ENCODE results near the gene STXBP4.

The STXBP4 gene

DNA sequence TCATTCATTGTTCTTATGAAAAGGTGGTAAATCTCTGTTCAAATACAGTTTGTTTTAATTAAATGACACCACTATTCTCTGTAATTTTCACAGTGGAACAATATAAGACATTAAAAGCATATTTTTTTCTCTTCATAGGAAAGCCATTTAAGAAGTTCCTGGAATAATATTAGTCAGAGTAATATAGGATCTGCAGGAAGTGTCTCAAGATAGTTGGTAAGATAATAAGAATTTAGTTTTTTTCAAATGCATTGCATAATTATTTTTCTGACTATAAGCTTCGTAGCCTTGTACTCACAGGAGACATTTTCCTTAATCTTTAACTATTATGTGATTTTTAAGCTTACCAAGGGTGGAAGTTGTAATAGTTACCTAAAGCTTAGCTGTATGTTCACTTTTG is 16.9 kb downstream of the STXBP4 start:
- Histone ChIP-seq H3K36me3 (ENCODE audit: control insufficient read depth, insufficient read depth, low read length) (no peaks in the 10 kb centered on the region), H3K4me3 (ENCODE audit: extremely low read depth, insufficient read depth, low read length, poor library complexity, severe bottlenecking) (no peak overlapping the region), H3K27ac (ENCODE audit: low read depth, low read length, severe bottlenecking) (no peak overlapping the region), H3K4me1 (ENCODE audit: control insufficient read depth, insufficient read depth, low read length, poor library complexity, severe bottlenecking) (no peaks in the 10 kb centered on the region), H3K9me3 (ENCODE audit: control insufficient read depth, low read length) (peaks cover 2% of the 10 kb centered on the region)
- WGBS, 2 experiments (ENCODE audit: insufficient coverage in 2 of 2) = no CpG with 5 or more reads among the region's 1 CpG

DNA sequence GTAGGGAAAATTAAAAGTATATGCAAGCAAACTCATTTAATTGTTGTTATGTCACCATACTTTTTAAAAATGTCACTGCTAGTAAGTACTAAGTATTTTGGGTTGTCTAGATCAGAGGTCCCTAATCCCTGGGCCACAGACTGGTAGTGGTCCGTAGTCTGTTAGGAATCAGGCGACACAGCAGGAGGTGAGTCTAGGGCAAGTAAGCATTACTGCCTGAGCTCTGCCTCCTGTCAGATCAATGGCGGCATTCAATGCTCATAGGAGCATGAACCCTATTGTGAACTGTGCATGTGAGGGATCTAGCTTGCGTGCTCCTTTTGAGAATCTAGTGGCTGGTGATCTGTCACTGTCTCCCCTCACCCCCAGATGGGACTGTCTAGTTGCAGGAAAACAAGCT is 21.6 kb downstream of the STXBP4 start:
- H3K36me3 ChIP-seq (ENCODE audit: control insufficient read depth, insufficient read depth, low read length) = no peaks in the 10 kb centered on the region
- H3K4me1 ChIP-seq (ENCODE audit: control insufficient read depth, insufficient read depth, low read length, poor library complexity, severe bottlenecking) = no peaks in the 10 kb centered on the region
- H3K9me3 ChIP-seq (ENCODE audit: control insufficient read depth, low read length) = no peaks in the 10 kb centered on the region
- 80 to 84% methylated on average over 1 to 3 of the region's 4 CpGs for WGBS, 2 experiments (ENCODE audit: insufficient coverage in 2 of 2)
- no peak overlapping the region for H3K27ac ChIP-seq (ENCODE audit: low read depth, low read length, severe bottlenecking)
- no peak overlapping the region for H3K4me3 ChIP-seq (ENCODE audit: extremely low read depth, insufficient read depth, low read length, poor library complexity, severe bottlenecking)

DNA sequence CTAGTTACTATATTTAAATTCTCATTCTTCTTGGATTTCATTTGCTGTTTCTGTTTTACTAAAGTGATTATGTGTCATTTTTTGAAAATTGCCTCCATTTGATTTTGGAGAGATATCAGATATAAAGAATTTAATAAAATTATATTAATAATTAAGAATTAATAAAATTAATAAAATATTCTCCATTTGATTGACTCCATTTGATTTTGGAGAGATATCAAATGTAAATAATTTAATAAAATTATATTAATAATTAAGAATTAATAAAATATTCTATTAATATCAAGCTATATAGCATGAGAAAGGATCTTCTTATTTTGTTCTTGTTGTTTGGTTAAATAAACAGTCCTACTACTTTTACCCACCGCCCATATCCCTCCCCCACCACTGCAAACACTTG is 23.0 kb downstream of the STXBP4 start:
- H3K36me3 ChIP-seq (ENCODE audit: control insufficient read depth, insufficient read depth, low read length) = no peaks in the 10 kb centered on the region
- WGBS, 2 experiments (ENCODE audit: insufficient coverage in 2 of 2) = no CpG with 5 or more reads among the region's 1 CpG
- no peaks in the 10 kb centered on the region for H3K9me3 ChIP-seq (ENCODE audit: control insufficient read depth, low read length)
- H3K4me3 ChIP-seq (ENCODE audit: extremely low read depth, insufficient read depth, low read length, poor library complexity, severe bottlenecking) = no peak overlapping the region
- no peak overlapping the region for H3K27ac ChIP-seq (ENCODE audit: low read depth, low read length, severe bottlenecking)
- H3K4me1 ChIP-seq (ENCODE audit: control insufficient read depth, insufficient read depth, low read length, poor library complexity, severe bottlenecking) = no peaks in the 10 kb centered on the region

DNA sequence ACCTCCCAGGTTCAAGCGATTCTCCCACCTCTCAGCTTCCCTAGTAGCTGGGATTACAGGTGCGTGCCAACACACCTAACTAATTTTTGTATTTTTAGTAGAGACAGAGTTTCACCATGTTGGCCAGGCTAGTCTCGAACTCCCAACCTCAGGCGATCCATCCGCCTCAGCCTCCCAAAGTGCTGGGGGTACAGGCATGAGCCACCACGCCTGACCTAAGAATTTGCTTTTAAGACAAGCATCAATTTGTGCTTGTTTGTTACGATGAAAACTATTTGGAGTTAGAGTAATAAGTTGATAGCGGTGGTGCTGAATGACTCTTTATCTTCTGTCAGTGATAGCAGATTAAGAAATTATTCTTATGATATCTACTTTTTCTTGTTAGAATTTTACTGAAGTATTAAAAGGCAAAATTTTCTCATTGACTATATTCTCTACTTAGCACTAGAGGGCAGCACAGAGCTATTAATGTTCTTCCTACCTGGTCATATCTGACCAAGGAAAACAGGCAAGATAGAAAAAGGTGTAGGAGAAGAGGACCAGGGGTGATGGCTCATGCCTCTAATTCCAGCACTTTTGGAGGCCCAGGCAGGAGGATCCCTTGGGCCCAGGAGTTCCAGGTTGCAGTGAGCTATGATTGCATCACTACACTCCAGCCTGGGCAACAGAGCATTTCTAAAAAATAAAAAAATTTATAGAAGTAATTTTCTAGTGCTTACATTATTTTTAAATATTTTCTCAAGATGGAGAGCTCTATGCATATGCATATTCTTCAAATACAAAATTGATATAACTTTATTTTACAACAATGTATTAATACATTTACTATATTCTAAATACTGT is 24.5 kb downstream of the STXBP4 start:
- H3K27ac ChIP-seq (ENCODE audit: low read depth, low read length, severe bottlenecking) = no peak overlapping the region
- H3K4me3 ChIP-seq (ENCODE audit: extremely low read depth, insufficient read depth, low read length, poor library complexity, severe bottlenecking) = no peak overlapping the region
- H3K36me3 ChIP-seq (ENCODE audit: control insufficient read depth, insufficient read depth, low read length) = no peaks in the 10 kb centered on the region
- no peaks in the 10 kb centered on the region for H3K4me1 ChIP-seq (ENCODE audit: control insufficient read depth, insufficient read depth, low read length, poor library complexity, severe bottlenecking)
- 90 to 96% methylated on average over 5 to 7 of the region's 8 CpGs for WGBS, 2 experiments (ENCODE audit: insufficient coverage in 2 of 2)
- H3K9me3 ChIP-seq (ENCODE audit: control insufficient read depth, low read length) = no peaks in the 10 kb centered on the region

DNA sequence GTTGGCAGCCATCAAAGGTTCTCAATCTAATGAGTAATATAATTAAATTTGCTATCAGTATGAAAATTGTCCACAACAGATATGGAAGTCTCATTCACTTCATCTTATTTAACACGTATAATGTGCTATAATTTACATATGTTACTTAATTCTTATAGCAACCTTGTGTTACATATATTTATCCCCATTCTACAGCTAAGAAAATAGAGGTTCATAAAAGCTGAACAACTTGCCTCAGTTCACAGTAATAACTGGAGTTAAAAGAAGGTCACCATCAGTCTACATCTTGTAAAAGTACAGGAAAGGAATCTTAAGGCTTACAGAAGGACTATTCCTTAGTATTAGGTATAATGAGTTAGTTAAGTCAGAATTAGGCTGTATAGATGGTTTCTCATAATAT is 27.9 kb downstream of the STXBP4 start:
- no peaks in the 10 kb centered on the region for H3K9me3 ChIP-seq (ENCODE audit: control insufficient read depth, low read length)
- H3K36me3 ChIP-seq (ENCODE audit: control insufficient read depth, insufficient read depth, low read length) = no peaks in the 10 kb centered on the region
- H3K4me3 ChIP-seq (ENCODE audit: extremely low read depth, insufficient read depth, low read length, poor library complexity, severe bottlenecking) = no peak overlapping the region
- no peak overlapping the region for H3K27ac ChIP-seq (ENCODE audit: low read depth, low read length, severe bottlenecking)
- H3K4me1 ChIP-seq (ENCODE audit: control insufficient read depth, insufficient read depth, low read length, poor library complexity, severe bottlenecking) = no peaks in the 10 kb centered on the region
- no CpG with 5 or more reads among the region's 1 CpG for WGBS, 2 experiments (ENCODE audit: insufficient coverage in 2 of 2)

DNA sequence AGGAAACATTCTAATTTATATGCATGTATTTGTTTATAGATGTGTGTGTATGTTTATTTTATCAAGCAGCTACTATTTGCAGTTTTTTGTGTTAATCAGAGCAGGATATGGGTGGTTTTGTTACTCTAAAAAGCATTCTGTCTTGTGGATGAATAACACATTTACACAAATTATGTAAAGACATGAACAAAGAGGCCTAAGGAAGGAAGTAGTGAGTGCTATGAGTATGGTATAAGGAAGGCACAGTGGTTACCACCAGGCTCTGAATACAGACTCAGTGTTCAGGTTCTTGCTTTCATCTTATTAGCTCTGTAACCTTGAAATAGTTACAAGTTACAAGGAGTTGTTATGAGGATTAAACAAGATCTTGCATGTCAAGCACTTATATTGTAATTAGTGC is 33.9 kb downstream of the STXBP4 start:
- Histone ChIP-seq H3K4me1 (ENCODE audit: control insufficient read depth, insufficient read depth, low read length, poor library complexity, severe bottlenecking) (no peaks in the 10 kb centered on the region), H3K9me3 (ENCODE audit: control insufficient read depth, low read length) (no peaks in the 10 kb centered on the region)

DNA sequence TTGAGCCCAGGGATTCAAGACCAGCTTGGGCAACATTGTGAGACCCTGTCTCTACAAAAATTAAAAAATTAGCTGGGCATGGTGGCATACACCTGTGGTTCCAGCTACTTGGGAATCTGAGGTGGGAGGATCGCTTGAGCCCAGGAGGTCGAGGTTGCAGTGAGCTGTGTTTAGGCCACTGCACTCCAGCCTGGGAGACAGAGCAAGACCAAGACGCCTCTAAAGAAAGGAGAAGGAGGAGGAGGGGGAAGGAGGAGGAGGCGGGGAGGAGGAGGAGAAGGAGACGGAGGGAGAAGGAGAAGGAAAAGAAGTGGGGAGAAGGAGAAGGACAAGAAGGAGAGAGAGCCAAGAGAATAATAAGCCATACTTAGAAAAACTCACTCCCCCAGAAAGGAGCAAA is 35.9 kb downstream of the STXBP4 start:
- 48 to 59% methylated on average over 2 to 3 of the region's 5 CpGs for WGBS, 2 experiments (ENCODE audit: insufficient coverage in 2 of 2)
- H3K4me1 ChIP-seq (ENCODE audit: control insufficient read depth, insufficient read depth, low read length, poor library complexity, severe bottlenecking) = no peaks in the 10 kb centered on the region
- H3K27ac ChIP-seq (ENCODE audit: low read depth, low read length, severe bottlenecking) = no peak overlapping the region
- H3K9me3 ChIP-seq (ENCODE audit: control insufficient read depth, low read length) = no peaks in the 10 kb centered on the region
- H3K4me3 ChIP-seq (ENCODE audit: extremely low read depth, insufficient read depth, low read length, poor library complexity, severe bottlenecking) = no peak overlapping the region
- H3K36me3 ChIP-seq (ENCODE audit: control insufficient read depth, insufficient read depth, low read length) = peaks cover 7% of the 10 kb centered on the region

More for the DNA sequence above, 33.9 kb downstream of the STXBP4 start:
- no peak overlapping the region for H3K27ac ChIP-seq (ENCODE audit: low read depth, low read length, severe bottlenecking)
- no peaks in the 10 kb centered on the region for H3K36me3 ChIP-seq (ENCODE audit: control insufficient read depth, insufficient read depth, low read length)
- H3K4me3 ChIP-seq (ENCODE audit: extremely low read depth, insufficient read depth, low read length, poor library complexity, severe bottlenecking) = no peak overlapping the region

DNA sequence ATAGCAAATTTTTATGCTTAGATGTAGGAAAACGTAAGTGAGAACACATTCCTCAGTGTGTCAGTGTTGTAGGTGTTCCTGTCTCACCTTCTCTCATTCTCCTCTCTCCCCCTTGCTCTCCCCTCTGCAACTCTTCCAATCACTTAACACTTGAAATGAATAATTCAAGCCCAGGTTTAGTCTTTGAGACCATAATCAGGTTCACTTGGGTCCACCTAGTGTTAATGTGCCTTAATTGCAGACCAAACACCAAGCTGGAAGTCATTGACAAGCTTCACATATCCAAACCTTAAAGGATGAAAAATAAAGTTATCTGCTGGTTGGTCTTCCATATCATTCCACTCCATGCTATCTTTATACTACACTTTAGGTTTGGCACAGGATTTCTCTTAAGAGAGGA is 37.0 kb downstream of the STXBP4 start:
- H3K4me1 ChIP-seq (ENCODE audit: control insufficient read depth, insufficient read depth, low read length, poor library complexity, severe bottlenecking) = no peaks in the 10 kb centered on the region
- peaks cover 7% of the 10 kb centered on the region for H3K36me3 ChIP-seq (ENCODE audit: control insufficient read depth, insufficient read depth, low read length)
- WGBS, 2 experiments (ENCODE audit: insufficient coverage in 2 of 2) = 80% methylated on average over 1 of the region's 1 CpG; no CpG with 5 or more reads in 1 of the 2 experiments
- H3K9me3 ChIP-seq (ENCODE audit: control insufficient read depth, low read length) = no peaks in the 10 kb centered on the region
- no peak overlapping the region for H3K4me3 ChIP-seq (ENCODE audit: extremely low read depth, insufficient read depth, low read length, poor library complexity, severe bottlenecking)
- H3K27ac ChIP-seq (ENCODE audit: low read depth, low read length, severe bottlenecking) = no peak overlapping the region

DNA sequence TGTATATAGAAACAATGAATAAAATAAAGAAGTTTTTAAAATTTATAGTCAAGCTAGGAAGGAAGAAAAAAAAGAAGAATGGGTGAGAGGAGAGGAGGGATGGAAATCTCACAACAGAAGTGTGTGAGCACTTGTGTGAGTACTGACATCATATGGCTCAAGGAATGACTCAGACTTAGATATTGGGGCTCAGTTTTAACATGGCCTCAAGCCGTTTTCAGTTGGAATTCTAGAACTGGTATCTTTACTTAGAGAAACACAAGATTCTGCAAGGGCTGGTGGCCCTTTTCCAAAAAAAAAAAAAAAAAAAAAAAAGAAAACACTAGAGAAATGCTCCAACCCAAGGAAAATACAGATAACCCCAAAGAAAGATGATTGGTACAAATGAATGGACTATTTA is 55.1 kb downstream of the STXBP4 start:
- H3K27ac ChIP-seq (ENCODE audit: low read depth, low read length, severe bottlenecking) = no peak overlapping the region
- no peaks in the 10 kb centered on the region for H3K4me1 ChIP-seq (ENCODE audit: control insufficient read depth, insufficient read depth, low read length, poor library complexity, severe bottlenecking)
- WGBS, 2 experiments (ENCODE audit: insufficient coverage in 2 of 2) = 33% methylated on average over 1 of the region's 1 CpG; no CpG with 5 or more reads in 1 of the 2 experiments
- H3K36me3 ChIP-seq (ENCODE audit: control insufficient read depth, insufficient read depth, low read length) = no peaks in the 10 kb centered on the region
- H3K4me3 ChIP-seq (ENCODE audit: extremely low read depth, insufficient read depth, low read length, poor library complexity, severe bottlenecking) = no peak overlapping the region
- no peaks in the 10 kb centered on the region for H3K9me3 ChIP-seq (ENCODE audit: control insufficient read depth, low read length)

DNA sequence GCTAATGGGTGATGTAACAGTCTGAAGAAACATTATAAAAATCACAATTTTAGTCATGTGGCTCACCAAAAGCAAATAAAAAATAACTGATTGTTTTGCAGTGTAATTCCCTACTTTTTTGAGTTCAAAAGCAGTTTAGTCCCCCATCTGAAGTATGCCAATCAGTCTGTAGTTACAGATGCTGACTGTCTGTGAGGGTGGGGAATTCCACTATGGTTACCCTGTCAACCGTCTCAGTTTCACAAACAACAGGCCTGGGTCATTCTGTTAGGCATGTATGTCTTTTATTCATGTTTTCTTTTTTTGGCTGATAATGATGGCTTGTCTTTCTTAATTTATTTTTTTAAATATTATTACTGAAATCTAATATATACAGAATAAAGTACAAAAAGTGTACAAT is 69.3 kb downstream of the STXBP4 start:
- Histone ChIP-seq H3K36me3 (ENCODE audit: control insufficient read depth, insufficient read depth, low read length) (no peaks in the 10 kb centered on the region), H3K27ac (ENCODE audit: low read depth, low read length, severe bottlenecking) (no peak overlapping the region), H3K4me1 (ENCODE audit: control insufficient read depth, insufficient read depth, low read length, poor library complexity, severe bottlenecking) (no peaks in the 10 kb centered on the region), H3K4me3 (ENCODE audit: extremely low read depth, insufficient read depth, low read length, poor library complexity, severe bottlenecking) (no peak overlapping the region), H3K9me3 (ENCODE audit: control insufficient read depth, low read length) (no peaks in the 10 kb centered on the region)
- WGBS, 2 experiments (ENCODE audit: insufficient coverage in 2 of 2) = no CpG with 5 or more reads among the region's 1 CpG

DNA sequence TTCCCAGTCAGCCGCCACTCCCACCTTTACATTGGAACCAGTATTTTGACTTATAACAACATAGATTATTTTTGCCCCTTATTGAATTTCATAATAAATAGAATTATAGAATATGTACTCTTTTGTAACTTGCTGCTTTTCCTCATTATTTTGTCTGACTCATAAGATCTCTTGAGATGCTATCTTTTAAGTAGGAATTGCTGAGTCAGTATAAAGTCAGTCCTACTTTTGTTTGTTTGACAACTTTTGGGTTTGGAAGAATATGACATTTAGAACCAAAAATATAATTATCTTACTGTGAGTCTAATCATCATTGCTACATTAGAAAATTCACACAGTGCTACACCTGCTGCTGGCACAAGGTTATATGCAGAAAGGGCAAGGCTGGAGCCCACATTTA is 69.7 kb downstream of the STXBP4 start:
- Histone ChIP-seq H3K9me3 (ENCODE audit: control insufficient read depth, low read length) (no peaks in the 10 kb centered on the region), H3K27ac (ENCODE audit: low read depth, low read length, severe bottlenecking) (no peak overlapping the region), H3K4me1 (ENCODE audit: control insufficient read depth, insufficient read depth, low read length, poor library complexity, severe bottlenecking) (no peaks in the 10 kb centered on the region), H3K36me3 (ENCODE audit: control insufficient read depth, insufficient read depth, low read length) (no peaks in the 10 kb centered on the region), H3K4me3 (ENCODE audit: extremely low read depth, insufficient read depth, low read length, poor library complexity, severe bottlenecking) (no peak overlapping the region)
- no CpG with 5 or more reads among the region's 1 CpG for WGBS, 2 experiments (ENCODE audit: insufficient coverage in 2 of 2)
